ENCODE data around the gene CFI. TPM values are rescaled to one million over a fixed set of nuclear protein-coding genes. Genes with fewer than 3 reads are reported as not detected.
A peak's percentile ranks its signal among the peaks of the same experiment; 100 is the strongest.

Gene CFI
- total RNA-seq, 1 donor from 2014 or later, result 23.9 TPM

- no peak for DNase-seq (ENCODE audit: low read depth, low spot score)
Measured at GRCh38 chr4:109730619-109731545, 70.9 kb downstream of the CFI start.

- DNase-seq (ENCODE audit: low read depth, low spot score), result peak; percentile 13
Measured at GRCh38 chr4:109729718-109730618, 71.8 kb downstream of the CFI start, which contains the start of gene PLA2G12A. PLA2G12A (minus strand) TSS chr4:109730070; CDS start chr4:109729809, 261 bp downstream.

- no peak for DNase-seq (ENCODE audit: low read depth, low spot score)
Measured at GRCh38 chr4:109729117-109729717, 72.6 kb downstream of the CFI start.

- DNase-seq (ENCODE audit: low read depth, low spot score), result no peak
Measured at GRCh38 chr4:109728385-109728784, 73.4 kb downstream of the CFI start.

- DNase-seq (ENCODE audit: low read depth, low spot score), result no peak
Measured at GRCh38 chr4:109723110-109723509, 78.7 kb downstream of the CFI start.

- no peak for DNase-seq (ENCODE audit: low read depth, low spot score)
Measured at GRCh38 chr4:109722357-109722756, 79.4 kb downstream of the CFI start.

- DNase-seq (ENCODE audit: low read depth, low spot score), result no peak
Measured at GRCh38 chr4:109721033-109721432, 80.8 kb downstream of the CFI start.

- no peak for DNase-seq (ENCODE audit: low read depth, low spot score)
Measured at GRCh38 chr4:109719604-109720003, 82.2 kb downstream of the CFI start.

GRCh38 chr4:109718759-109719158 lies 83.0 kb downstream of the CFI start:
- DNase-seq (ENCODE audit: low read depth, low spot score), result no peak

- DNase-seq (ENCODE audit: low read depth, low spot score), result no peak
Measured at GRCh38 chr4:109713500-109713899, 88.3 kb downstream of the CFI start.

GRCh38 chr4:109708990-109709389 lies 92.8 kb downstream of the CFI start:
- no peak for DNase-seq (ENCODE audit: low read depth, low spot score)

- no peak for DNase-seq (ENCODE audit: low read depth, low spot score)
Measured at GRCh38 chr4:109708435-109708834, 93.4 kb downstream of the CFI start.

- no peak for DNase-seq (ENCODE audit: low read depth, low spot score)
Measured at GRCh38 chr4:109703664-109704361, 98.0 kb downstream of the CFI start.

GRCh38 chr4:109702950-109703663 lies 98.7 kb downstream of the CFI start, which contains the start of gene CASP6:
CASP6 (minus strand) TSS chr4:109703445; CDS start chr4:109703395, 50 bp downstream.
- DNase-seq (ENCODE audit: low read depth, low spot score), result peak; percentile 35

GRCh38 chr4:109701566-109702410 lies 100.0 kb downstream of the CFI start:
- no peak for DNase-seq (ENCODE audit: low read depth, low spot score)

- no peak for DNase-seq (ENCODE audit: low read depth, low spot score)
Measured at GRCh38 chr4:109699553-109700225, 102.1 kb downstream of the CFI start.

GRCh38 chr4:109698656-109699055 lies 103.1 kb downstream of the CFI start:
- DNase-seq (ENCODE audit: low read depth, low spot score), result no peak

- no peak for DNase-seq (ENCODE audit: low read depth, low spot score)
Measured at GRCh38 chr4:109691411-109691920, 110.3 kb downstream of the CFI start.

Data from pulmonary artery endothelial cell (primary cell).